NCI-H510A (cell line): ENCODE measurements around the gene NRG2.

ENCODE experiments used
- DNase-seq: peaks from one replicate; lab custom pipeline; 2025; lab: John Stamatoyannopoulos, UW

Gene NRG2

GRCh38 chr5:139837711-139838380 lies 205.3 kb downstream of the NRG2 start:
- DNase-seq = no peak

DNA sequence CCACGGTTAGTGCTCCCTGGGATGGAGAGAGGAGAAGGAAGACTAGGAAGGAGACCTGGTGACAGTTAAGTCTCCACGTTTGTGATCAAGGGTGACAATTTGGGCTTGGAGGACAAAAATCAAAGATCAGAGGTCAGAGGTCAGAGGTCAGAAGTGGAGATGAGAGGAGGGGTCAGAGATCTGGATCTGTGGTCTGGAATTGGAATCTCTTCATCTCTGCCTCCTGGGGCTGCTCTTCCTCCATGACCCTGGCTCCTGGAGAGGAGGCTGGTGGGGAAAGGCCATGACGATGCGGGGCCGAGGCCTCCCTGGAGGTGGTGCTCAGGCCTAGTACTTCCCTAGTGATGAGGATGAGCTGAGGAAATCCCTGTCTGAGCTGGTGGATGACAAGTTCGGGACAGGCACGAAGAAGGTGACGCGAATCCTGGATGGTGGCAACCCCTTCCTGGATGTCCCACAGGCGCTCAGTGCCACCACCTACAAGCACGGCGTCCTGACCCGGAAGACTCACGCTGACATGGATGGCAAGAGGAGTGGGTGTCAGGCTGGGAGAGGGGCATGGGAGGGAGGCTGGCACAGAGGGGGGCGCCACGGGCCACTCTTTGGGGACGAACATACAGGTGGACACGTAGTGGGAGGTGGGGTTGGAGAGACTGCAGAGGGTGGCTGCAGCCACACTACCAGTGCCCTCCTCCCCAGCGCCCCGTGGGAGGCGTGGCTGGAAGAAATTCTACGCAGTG lies 206.5 kb downstream of the NRG2 start:
- no peak for DNase-seq

GRCh38 chr5:139835656-139836055 lies 207.4 kb downstream of the NRG2 start:
- DNase-seq = no peak

- DNase-seq = no peak
These were observed 209.6 kb downstream of the NRG2 start for GRCh38 chr5:139833525-139833924.

DNA sequence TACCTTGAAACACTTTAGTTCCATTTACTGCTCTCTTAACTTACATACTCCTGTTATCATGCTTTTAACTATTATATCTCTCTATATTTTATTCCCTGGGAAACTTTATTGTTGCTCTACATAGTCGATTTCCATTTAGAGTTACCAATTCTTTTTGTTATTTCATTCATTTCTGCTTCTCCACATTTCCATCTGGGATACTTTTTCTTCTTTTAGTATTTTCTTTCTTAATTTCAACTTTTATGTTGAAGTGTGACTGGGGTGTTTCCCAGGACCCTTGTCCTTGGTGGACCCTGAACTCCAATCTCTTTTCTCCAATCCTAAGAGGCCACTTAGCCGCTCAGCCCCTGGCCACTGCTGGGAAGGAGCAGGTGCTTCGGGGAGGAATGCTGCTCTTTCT lies 211.5 kb downstream of the NRG2 start:
- no peak for DNase-seq

DNA sequence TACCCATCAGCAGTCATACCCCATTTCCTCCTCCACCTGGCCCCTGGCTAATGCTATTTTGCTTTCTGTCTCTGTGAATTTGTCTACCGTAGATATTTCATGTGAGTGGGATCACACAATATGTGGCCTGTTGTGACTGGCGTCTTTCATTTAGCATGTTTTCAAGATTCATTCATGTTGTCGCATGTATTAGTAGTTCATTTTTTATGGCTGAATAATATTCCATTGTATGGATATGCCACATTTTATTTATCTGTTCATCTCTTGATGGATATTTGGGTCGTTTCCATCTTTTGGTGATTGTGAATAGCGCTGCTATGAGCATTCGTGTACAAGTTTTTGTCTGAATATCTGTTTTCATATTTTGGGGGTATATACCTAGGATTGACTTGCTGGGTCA lies 213.6 kb downstream of the NRG2 start:
- no peak for DNase-seq

DNA sequence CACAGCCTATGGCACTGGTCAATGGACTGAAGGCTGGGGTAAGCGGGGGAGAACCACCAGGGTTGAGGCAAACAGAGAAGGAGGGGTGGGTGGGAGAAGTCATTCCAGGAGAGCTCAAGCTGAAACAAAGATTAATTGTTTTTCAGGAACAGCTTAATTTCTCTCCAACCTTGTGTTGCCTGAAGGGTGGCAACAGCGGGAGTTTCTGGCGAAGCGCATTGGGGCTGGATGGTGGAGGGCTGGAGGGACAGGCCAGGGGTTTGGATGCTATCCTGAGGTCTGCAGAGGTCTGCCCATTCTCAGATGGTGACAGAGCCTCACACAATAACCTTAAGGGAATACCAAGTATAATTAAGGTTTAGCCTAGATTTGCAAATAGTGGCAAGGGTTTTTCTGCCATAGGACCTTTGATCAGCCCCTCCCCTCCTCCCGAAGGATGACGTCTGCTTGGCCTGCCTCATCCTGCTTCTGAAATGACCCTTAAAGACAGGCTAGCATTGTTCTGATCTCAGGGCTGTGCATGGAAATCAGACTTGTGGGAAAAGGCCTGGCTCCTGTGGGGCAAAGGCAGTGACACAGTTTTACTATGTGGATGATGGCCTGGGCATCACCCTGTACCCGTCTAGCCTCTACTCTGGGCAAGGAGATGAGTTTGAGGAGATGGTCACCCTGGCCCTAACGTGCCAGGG lies 214.7 kb downstream of the NRG2 start:
- no peak for DNase-seq

- DNase-seq = no peak
These were observed 217.4 kb downstream of the NRG2 start for GRCh38 chr5:139825690-139826089.

DNA sequence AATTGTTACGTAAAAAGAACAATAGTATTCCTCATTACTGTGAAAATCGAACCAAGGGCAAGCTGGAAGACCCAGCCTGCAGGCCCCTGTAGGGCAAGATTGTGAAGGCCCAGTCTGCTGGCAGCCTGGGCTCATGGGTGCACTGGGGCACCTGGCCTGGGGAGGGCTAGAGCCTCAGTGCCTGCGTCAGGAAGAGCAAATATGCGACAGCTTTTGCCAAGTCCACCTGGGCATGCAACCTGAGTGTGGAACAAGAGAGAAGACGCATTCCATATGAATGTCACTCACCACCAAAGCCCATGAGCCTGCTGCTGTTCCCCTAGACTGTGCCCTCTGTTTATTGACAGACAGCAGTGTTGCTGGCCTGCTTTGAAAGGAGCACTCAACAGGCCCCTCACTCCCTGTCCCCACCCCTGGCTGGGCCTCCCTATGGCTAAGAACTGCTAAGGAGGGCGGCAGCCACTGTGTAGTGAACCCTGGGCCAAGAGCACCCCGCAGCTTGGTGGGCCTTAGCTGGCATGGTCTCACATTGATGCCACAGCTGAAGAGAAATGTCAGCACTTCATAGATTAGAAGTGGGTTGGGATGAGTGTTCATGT lies 219.2 kb downstream of the NRG2 start:
- DNase-seq = no peak

- DNase-seq = no peak
These were observed 220.3 kb downstream of the NRG2 start for GRCh38 chr5:139822553-139823425.

- no peak for DNase-seq
These were observed 221.1 kb downstream of the NRG2 start for GRCh38 chr5:139821806-139822552.

GRCh38 chr5:139820606-139821005 lies 222.5 kb downstream of the NRG2 start:
- no peak for DNase-seq

- DNase-seq = no peak
These were observed 223.0 kb downstream of the NRG2 start for GRCh38 chr5:139820130-139820529.

DNA sequence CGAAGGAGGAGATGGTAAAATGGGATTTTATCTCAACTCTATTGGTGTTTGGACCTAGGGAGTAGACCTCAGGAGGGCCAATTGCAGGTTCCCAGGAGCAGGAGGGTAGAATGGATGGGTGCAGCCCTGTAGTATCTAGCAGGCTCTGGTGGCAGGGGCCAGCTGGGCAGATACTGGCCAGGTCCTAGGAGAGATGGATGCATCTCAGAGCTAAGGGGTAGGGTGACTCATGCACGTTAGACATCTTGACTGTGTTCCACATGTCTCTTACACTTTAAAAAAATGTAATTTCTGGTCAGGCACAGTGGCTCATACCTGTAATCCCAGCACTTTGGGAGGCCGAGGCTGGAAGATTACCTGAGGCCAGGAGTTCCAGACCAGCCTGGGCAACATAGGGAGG lies 225.1 kb downstream of the NRG2 start:
- no peak for DNase-seq

DNA sequence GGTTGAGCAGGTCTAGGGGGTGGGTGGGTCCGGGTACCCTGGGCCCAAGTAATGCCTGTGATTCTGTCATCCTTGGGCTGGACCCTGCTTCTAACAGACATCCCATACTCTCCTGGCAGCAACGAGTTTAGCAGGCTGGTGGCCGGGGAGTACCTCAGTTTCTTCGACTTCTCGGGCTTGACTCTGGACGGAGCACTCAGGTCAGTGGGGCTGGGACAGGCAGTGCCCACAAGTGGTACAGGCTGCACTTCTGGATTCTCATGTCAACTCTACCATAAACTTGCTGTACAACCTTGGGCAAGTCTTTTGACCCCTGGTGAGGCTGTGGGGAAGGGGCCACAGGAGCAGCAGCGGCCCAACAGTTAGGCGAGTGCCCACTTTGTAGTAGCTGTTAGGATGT lies 225.7 kb downstream of the NRG2 start:
- no peak for DNase-seq

DNA sequence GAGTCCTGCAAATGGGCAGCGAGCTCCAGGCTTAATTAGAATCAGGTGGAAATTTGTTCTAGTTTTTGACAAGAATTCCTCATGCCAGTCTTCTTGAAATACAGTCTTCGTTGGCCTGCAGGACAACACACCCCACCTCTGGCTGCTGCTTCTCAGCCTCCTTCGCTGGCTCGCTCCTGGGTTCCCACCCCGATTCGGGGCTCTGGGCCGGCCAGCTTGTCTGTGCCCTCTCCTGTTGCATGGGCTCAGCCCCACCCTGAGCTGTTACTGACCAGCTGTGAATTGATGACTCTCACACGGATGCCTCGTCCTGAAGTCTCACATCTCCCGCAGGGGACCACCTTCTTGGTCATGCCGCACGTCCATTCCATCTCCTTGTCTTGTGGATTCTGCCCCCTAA lies 226.5 kb downstream of the NRG2 start:
- DNase-seq = no peak

DNA sequence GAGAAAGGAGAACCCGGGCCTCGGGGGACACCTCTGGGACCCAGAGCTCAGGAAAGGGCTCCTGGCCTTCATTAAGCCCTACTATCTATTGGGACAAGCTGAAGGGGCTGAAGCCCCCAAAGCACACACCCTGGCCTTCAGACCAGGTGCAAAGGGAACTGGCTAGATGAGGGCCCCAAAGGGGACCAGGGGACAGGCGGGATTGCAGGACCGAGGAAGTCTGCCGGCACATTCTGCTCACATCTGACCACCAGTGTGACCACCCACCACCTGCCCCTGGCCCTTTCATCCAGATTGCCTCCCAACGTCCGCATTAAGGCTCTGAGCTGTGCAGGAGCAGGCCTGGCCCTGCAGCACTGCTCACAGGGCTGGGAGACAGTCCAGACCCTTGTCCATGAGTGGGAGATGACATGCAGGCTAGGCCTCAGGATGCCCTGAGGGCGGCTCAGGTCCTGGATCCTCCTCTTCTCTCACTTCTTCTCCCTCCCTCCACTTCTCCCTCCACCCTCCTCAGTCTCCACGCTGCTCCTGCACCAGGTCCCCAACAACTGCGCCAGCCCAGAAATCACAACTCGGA lies 228.3 kb downstream of the NRG2 start:
- DNase-seq = no peak

DNA sequence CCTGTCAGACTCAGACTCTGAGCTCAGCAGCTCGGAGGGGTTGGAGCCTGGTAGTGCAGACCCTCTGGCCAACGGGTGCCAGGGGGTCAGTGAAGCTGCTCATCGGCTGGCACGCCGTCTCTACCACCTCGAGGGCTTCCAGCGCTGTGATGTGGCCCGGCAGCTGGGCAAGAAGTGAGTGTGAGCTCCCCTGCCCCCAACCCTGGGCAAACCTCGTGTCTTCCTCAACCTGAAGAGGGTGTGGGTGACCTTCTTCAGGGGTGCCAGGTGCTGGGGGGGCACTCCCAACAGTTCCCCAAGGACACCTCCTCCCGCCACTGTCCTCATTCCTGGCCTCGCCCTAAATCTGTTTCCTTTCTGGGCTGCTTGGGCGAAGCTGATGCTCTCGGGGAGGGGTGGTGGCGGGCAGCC lies 228.9 kb downstream of the NRG2 start:
- DNase-seq = no peak

GRCh38 chr5:139812836-139813805 lies 230.0 kb downstream of the NRG2 start:
- DNase-seq = no peak

GRCh38 chr5:139812323-139812722 lies 230.8 kb downstream of the NRG2 start:
- DNase-seq = no peak
